ENCODE results near the gene ACTR1A.
A peak's percentile ranks its signal among the peaks of the same experiment; 100 is the strongest.

The ACTR1A gene

GRCh38 chr10:102499356-102499755, 3.2 kb downstream of the ACTR1A start:
- Histone ChIP-seq H3K4me3 (replicated peaks; ENCODE audit: insufficient read depth, low read length) (no peak overlapping the region), H3K27me3 (ENCODE audit: insufficient read depth, poor library complexity, severe bottlenecking) (no peaks in the 10 kb centered on the region), H3K27ac (replicated peaks) (0 out of 2 replicates have a peak overlapping the region, but pooled peaks have one; percentile 5)
- no peak for DNase-seq (ENCODE audit: low read depth in 1 of 2, low spot score in 1 of 2)
- TF ChIP-seq SPI1 (IDR thresholded peaks at IDR 0.05; ENCODE audit: borderline replicate concordance, low read depth) (no peak), REST (IDR thresholded peaks at IDR 0.05; ENCODE audit: insufficient replicate concordance, low read depth) (no peak), POLR2AphosphoS5 (IDR thresholded peaks at IDR 0.05; ENCODE audit: low read depth) (no peak), CTCF (IDR thresholded peaks at IDR 0.05; ENCODE audit: insufficient read depth, low read length) (no peak), GABPA (IDR thresholded peaks at IDR 0.05; ENCODE audit: low read depth) (no peak)

- no peaks in the 10 kb centered on the region for H3K27me3 ChIP-seq (ENCODE audit: insufficient read depth, poor library complexity, severe bottlenecking)
- no peak overlapping the region for H3K4me3 ChIP-seq (replicated peaks; ENCODE audit: insufficient read depth, low read length)
- H3K27ac ChIP-seq (replicated peaks), result no peak overlapping the region
- TF ChIP-seq CTCF (IDR thresholded peaks at IDR 0.05; ENCODE audit: insufficient read depth, low read length) (no peak), GABPA (IDR thresholded peaks at IDR 0.05; ENCODE audit: low read depth) (no peak), SPI1 (IDR thresholded peaks at IDR 0.05; ENCODE audit: borderline replicate concordance, low read depth) (no peak), REST (IDR thresholded peaks at IDR 0.05; ENCODE audit: insufficient replicate concordance, low read depth) (no peak), POLR2AphosphoS5 (IDR thresholded peaks at IDR 0.05; ENCODE audit: low read depth) (no peak)
- DNase-seq (ENCODE audit: low read depth in 1 of 2, low spot score in 1 of 2), result no peak
Measured at GRCh38 chr10:102497545-102497944, 5.0 kb downstream of the ACTR1A start.

GRCh38 chr10:102493771-102494170, 8.7 kb downstream of the ACTR1A start:
- H3K4me3 ChIP-seq (replicated peaks; ENCODE audit: insufficient read depth, low read length), result no peak overlapping the region
- TF ChIP-seq CTCF (IDR thresholded peaks at IDR 0.05; ENCODE audit: insufficient read depth, low read length) (no peak), POLR2AphosphoS5 (IDR thresholded peaks at IDR 0.05; ENCODE audit: low read depth) (no peak), GABPA (IDR thresholded peaks at IDR 0.05; ENCODE audit: low read depth) (no peak), SPI1 (IDR thresholded peaks at IDR 0.05; ENCODE audit: borderline replicate concordance, low read depth) (no peak), REST (IDR thresholded peaks at IDR 0.05; ENCODE audit: insufficient replicate concordance, low read depth) (no peak)
- H3K27me3 ChIP-seq (ENCODE audit: insufficient read depth, poor library complexity, severe bottlenecking), result no peaks in the 10 kb centered on the region
- H3K27ac ChIP-seq (replicated peaks), result no peak overlapping the region
- DNase-seq (ENCODE audit: low read depth in 1 of 2, low spot score in 1 of 2), result no peak
